Head of caudate nucleus (tissue), 42 donors: ENCODE data around the gene DRAXIN.

Experiments
- DNase-seq, 42 donors: peaks; one replicate each; pipeline versions ENCODE4 v3.0.0 to v3.0.0-alpha.2; 2020 to 2021; ENCODE audit warnings: mixed read lengths in 7 of 42
- intact Hi-C: fragments of 100-400 bp; cut with DNase I; formaldehyde crosslinking; loops from one replicate; pipeline ENCODE4 v1.15.0; 2022

DRAXIN gene

DNA sequence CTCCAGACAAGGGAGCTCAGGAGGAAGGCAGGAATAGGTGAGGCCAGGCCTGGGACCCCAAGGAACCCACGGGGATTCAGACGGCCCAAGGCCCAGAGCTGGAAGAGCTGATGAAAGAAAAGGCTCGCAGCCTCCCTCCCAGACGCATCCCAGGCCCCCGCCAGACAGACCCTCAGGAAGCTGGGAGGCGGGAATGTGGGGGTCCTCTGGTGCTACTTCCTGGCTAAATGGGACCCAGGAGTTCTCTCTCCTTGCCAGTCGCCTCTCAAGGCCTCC, 37.7 kb upstream of the DRAXIN start:
- intact Hi-C loops, result loop anchor here (5.0 to 10.0 kb wide), 2 partner anchors 64 to 151 kb away; partner anchors contain the start of genes CLCN6 and MTHFR
- no peak for DNase-seq

DNA sequence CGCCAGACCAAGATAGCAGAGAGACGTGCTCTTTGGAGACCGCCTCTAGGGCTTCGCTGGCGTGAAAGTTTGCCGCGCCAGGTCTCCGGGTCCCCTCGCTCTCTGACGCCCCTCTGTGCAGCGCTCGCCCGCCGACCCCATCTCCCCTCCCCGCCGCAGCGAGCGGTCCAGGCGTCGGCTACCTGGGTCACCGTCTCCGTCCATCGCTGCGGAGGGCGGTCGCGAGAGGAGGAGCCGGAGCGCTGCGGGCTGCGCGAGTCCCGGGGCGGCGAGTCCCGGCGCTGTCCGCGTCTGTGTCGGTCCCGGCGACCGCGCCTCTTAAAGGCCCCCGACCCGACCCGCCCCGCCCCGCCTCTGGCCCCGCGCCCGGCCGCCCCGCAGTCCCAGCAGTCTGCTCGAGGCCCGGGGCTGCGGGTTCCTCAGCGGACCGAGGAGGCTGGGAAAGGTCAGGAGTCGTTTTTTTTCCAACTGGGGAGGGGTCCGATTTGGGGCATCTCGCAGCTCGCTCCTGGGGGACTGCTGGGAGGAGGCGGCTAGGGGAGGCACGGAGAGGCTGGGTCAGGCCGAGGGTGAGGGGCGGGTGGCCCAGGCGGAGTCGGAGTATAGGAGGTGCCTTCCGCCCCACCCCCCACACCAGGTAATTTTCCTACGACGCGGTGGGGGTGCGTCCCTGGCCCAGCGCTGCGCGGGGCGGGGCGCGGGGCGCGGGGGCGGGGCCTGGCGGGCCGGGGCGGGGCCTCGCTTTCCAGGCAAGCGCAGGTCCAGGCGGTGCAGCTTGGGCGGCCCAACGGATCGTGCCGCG, 37.2 kb upstream of the DRAXIN start, which contains the start of the genes FBXO2 and FBXO44:
Gene FBXO2 (minus strand): TSS at position 293 of the 802 bp plus-strand sequence. CDS start 89 bp downstream, at position 204.
Gene FBXO44 (plus strand): TSS at position 741 of the 802 bp plus-strand sequence. CDS start 959 bp downstream, outside the sequence.
- DNase-seq, result peak in 41 of 42 donors; percentile 36 to 85 (median 70)
- intact Hi-C loops, result loop anchor here (5.0 to 10.0 kb wide), 2 partner anchors 63 to 150 kb away; partner anchors contain the start of genes CLCN6 and MTHFR

DNA sequence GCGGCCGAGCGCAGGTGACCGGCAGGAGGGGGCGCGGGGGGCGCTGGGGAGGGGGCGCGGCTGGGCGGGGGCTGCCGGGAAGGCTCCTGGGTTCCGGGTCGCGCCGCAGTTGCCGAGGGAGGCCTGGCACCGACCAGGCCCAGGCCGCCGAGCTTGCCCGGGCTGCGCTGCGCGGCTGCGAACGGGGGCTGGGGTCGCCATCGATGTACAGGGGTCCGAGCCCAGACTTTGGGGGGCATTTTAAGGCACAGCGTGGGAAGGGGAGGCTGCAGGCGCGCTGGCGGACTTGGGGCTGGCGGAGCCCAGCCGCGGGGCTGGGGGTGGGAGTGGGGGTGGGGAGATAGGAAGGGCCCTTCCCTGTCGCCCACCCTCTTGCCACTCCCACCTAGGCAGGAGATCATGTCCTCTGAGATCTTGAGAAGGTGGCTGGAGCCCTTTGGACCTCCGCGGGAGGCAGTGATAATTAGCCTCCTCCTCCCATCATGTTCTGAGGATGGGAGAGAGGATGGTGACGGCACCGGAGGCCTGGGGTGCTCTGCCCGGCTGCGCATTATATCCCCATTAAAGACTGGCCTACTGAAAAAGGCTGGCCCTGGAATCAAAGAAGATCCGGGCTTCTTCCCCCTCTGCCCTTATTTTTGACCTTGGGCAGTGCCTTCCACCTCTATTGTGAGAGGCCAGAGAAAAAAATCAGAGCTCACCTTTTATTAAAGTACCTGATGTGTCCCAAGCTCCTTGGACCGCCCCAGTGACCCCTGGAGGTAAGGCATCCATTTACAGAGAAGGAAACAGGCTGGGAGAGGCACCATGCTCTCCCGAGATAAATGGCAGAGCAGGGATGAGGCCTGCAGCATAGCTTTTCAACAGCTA, 36.3 kb upstream of the DRAXIN start:
- intact Hi-C loops, result loop anchor here (5.0 to 10.0 kb wide), 2 partner anchors 62 to 150 kb away; partner anchors contain the start of genes CLCN6 and MTHFR
- DNase-seq, result no peak

DNA sequence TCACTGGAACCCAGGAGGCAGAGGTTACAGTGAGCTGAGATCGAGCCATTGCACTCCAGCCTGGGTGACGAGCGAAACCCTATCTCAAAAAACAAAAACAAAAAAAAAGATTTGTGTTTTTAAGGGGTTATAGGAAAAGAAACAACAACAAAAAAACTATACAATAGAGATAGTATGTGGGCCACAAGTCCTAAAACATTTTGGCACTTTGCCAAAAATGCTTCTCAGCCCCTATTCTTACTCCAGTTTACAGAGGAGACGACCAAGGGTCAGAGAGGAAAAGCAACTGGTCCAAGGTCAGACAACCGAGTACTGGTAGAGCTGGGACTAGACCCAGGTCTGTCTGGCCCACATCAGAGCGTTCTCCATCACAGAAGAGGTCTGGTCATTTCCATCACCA, 33.9 kb upstream of the DRAXIN start:
- no peak for DNase-seq
- intact Hi-C loops, result loop anchor here (10.0 kb wide), 1 partner anchor 147 kb away; the partner anchor contains the start of genes CLCN6 and MTHFR

DNA sequence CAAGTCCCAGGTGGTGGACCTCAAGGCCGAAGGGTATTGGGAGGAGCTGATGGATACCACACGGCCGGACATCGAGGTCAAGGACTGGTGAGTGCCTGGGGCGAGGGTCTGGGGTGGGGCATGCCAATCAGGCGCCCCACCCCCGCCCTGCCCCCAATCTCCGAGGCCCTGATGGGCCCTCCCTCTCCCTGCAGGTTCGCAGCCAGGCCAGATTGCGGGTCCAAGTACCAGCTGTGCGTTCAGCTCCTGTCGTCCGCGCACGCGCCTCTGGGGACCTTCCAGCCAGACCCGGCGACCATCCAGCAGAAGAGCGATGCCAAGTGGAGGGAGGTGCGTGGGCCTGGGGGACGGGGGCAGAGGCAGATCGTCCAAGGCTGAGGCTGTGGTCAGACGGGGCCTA, 33.0 kb upstream of the DRAXIN start:
- DNase-seq, result no peak
- intact Hi-C loops, result loop anchor here (10.0 kb wide), 1 partner anchor 146 kb away; the partner anchor contains the start of genes CLCN6 and MTHFR

DNA sequence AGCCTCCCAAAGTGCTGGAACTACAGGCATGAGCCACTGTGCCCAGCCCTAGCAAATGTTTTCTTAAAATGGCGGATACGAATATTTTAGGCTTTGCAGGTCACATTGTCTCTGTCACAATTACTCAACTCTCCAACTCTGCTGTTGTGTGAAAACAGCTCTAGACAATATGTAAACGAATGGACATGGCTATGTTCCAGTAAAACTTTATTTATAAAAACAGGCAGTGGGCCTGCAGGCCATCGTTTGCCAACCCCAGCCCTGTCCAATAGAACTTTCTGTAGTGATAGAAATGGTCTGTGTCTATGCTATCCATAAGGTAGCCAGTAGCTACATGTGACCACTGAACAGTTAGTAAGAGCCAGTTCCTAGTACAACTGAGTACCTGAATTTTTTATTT, 31.8 kb upstream of the DRAXIN start:
- DNase-seq, result no peak
- intact Hi-C loops, result loop anchor here (10.0 kb wide), 1 partner anchor 145 kb away; the partner anchor contains the start of genes CLCN6 and MTHFR

DNA sequence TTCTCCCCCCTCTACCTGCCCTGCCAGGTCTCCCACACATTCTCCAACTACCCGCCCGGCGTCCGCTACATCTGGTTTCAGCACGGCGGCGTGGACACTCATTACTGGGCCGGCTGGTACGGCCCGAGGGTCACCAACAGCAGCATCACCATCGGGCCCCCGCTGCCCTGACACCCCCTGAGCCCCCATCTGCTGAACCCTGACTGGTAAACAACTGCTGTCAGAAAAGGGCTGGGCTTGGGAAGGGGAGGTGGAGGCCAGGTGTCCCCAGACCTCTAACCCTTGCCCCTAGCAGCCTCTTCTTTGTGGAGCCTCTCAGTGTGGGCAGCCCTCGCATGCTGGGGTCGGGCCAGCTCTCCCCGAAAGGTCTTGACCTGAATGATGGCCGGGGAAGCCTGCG, 30.4 kb upstream of the DRAXIN start:
- no peak for DNase-seq
- intact Hi-C loops, result no loop called here

DNA sequence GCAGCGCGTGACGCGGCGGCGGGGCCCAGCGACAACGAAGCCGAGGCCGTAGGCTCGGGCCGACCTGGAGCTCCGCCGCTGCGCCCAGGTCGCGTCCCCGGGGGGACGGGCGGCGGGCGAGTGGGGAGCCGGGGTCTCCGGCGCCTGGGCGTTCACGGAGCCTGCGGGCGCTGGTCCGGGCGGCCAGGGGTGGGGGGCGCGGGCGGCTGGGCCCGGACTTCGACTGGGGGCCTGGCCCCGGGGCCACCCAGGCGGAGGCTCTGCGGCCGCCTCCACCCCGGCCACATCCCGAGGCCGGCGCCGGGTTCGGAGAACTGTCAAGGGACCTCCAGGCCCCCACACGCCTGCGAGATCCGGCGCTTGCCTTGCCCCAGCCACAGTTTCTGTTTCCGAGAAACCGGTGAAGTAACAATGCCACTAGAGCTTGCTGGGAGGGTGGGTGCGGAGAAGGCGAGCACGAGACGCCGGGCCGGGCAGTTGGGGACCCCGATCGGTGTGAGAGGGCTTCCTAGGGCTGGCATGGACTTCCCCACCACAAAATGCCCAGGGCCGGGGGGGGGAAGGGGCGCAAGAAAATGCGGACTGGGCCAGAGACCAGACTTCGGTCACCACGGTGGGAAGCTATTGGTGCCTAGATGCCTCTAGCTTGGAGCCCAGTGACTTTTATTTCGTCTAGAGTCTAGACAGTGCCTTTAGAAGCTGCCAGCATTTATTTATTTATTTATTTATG, 27.0 kb upstream of the DRAXIN start:
- DNase-seq, result peak in 16 of 42 donors; percentile 28 to 70 (median 43)

DNA sequence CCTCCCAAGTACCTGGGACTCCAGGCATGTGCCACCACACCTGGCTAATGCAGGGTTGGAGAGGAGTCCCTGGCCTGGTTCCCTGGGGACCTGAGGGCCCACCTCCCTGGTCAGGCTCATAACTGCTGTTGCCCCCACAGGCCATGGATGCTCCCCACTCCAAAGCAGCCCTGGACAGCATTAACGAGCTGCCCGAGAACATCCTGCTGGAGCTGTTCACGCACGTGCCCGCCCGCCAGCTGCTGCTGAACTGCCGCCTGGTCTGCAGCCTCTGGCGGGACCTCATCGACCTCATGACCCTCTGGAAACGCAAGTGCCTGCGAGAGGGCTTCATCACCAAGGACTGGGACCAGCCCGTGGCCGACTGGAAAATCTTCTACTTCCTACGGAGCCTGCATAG, 23.0 kb upstream of the DRAXIN start:
- no peak for DNase-seq
- intact Hi-C loops, result no loop called here

More for the DNA sequence above, 27.0 kb upstream of the DRAXIN start:
- intact Hi-C loops, result no loop called here

DNA sequence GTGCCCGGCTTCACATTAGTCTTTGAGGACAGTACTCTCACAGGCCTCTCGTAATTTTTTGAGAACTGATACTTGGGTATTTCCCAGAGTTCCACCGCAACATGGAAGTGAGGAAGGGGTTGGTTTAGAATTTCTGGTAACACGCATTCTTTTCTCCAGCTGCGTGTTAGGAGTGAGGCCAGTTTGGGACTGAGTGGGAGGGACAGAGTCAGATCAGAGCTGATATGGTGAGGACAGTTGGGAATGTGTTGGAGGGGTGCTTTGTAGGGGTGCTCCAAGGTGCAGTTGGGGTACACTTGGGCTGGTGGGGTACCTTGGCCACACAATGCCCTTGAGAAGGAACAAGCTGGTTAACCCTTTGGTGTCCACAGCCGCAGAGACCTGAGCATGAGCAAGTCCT, 20.8 kb upstream of the DRAXIN start:
- intact Hi-C loops, result no loop called here
- no peak for DNase-seq

DNA sequence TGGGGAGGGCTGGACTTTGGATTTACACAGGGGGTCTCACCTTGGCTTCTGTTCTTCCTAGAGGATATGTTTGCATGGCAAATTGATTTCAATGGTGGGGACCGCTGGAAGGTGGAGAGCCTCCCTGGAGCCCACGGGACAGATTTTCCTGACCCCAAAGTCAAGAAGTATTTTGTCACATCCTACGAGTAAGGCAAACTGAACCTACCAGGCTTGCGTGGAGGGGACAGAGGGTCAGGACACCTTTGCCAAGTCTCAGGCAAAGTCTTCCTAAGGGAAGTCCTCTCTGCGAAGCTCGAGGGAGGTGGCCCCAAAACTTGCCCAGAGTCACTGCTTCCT, 20.3 kb upstream of the DRAXIN start:
- no peak for DNase-seq
- intact Hi-C loops, result no loop called here

DNA sequence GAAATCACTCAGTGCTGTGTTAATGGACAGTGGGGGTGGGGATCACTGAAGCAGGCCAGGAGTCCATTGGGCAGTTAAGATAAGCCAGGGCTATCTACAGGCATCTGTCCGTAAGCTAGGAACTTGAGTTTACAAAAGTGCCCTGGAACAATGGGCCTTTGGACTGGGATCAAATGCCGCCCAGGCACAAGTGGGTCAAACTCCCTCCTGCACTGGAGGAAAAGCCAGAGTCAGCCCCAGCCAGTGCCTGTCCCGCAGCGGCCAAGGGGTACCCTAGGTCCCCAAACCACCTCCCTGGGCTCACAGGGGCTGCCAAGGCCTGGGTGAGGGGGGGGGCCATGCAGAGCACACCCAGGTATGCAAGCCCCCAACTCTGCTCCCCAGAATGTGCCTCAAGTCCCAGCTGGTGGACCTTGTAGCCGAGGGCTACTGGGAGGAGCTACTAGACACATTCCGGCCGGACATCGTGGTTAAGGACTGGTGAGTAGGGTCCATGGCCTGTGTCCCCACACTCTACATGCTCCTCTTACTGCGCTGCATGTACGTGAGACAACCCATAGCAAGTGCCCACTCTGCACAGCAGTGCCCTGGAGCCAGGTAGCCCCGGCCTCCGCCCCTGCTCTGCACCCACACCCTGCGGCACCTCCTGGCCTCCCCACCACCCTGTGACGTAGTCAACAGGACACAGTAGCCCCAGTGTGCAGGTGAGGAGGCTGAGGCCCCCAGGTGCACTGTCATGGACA, 19.8 kb upstream of the DRAXIN start:
- intact Hi-C loops, result no loop called here
- DNase-seq, result no peak

DNA sequence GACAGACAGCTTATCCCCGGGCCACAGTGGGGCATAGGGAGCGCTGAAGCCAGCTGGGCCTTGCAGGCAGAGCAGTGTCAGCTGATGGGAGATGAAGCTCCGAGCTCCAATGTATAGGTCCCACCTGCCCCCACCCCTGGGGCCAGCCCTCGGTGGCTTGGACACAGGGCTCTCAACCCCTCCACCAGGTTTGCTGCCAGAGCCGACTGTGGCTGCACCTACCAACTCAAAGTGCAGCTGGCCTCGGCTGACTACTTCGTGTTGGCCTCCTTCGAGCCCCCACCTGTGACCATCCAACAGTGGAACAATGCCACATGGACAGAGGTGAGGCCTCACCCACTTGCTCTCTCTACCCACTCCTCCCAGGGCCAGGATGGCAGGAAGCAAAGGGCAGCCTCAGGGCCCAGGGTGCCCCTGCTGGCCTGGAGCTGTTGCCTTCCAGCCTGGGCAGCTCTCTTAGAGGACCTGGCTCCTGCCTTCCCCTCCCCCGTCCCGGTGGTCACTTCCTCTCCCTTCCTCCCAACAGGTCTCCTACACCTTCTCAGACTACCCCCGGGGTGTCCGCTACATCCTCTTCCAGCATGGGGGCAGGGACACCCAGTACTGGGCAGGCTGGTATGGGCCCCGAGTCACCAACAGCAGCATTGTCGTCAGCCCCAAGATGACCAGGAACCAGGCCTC, 18.3 kb upstream of the DRAXIN start:
- intact Hi-C loops, result no loop called here
- DNase-seq, result no peak

DNA sequence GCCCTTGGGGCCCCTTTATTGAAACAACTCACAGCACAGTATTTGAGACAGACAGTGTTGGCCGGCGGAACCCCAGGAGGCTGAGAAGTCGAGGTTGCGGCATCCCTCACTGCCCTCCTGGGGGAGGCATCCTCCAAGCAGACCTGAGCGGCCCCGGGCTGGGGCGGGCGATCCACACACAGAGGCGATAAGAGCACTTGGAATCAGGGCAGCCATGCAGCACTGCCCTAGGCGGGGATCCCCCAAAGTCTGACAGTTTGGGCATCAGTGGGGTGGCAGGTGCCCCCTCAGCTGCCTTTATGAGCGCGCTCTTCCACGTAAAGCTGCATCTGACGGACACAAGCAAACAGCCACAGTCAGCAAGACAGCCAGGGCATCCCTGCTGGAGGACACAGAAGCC, 17.0 kb upstream of the DRAXIN start:
- no peak for DNase-seq
- intact Hi-C loops, result no loop called here

DNA sequence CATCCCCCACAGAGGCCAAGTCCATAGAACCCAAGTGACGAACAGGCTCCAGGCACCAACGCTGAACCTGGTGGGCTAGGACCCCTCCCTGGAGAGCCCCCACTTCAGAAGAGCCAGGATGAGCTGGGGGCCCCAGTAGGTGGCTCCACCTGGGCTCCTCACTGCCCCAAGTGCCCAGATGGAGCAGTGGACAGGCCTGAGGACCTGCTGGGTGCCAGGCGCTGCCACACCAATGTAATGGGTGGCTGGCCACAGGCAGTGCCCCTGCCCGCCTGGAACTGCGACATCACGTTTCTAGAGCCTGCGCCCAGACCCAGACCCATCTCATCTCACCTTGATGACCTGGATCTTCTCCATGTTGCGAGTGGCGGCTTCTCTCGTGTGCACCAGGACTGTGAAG, 16.2 kb upstream of the DRAXIN start:
- no peak for DNase-seq
- intact Hi-C loops, result no loop called here

DNA sequence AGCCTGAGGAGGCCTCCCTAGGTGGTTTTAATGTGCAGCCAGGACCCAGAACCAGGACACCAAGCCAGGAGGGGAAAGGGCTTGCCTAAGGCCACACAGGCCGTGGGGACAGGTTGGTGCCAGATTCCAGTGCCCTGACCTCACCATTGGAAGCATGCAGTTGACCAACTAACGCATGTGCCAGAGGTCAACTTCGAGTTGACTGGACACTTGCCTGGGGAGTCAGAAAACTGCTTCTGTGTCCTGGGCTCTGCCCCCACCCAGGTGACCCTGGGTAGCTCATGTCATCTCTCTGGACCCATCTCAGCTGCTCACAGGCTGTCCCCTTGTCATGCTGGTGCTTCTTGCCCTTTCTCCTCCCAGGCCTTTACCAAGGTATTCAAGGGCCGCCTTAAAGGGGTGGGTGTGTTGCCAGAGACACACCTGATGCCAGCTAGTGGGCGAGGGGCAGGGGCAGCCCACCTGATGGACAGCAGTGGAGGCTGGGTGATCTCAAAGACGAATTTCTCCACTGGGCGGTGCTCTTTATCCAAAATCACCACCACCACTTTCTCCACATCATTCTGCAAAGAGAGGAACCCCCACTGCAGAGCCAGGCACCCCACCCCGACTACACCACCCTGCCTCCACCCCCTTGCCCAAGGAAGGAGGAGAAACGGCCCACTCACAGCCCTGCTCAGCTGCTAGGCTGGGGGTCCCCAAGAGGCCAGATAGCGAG, 15.0 kb upstream of the DRAXIN start:
- intact Hi-C loops, result no loop called here
- no peak for DNase-seq

DNA sequence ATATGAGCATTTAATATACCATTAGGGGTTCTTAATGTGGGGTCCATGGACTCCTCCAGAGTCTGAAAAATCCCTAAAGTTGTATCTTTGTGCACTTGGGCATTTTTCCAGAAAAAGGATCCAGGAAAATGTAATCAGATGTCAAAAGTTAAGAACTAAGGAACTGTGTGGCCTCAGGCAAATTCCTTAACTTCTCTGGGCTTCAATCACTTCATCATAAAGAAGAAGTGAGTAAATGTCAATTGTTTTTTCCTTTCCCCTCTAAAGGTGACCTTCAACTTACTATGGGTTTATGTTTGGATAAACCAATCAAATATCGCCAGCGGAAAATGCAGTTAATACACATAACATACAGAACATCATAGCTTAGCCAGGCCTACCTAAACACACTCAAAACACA, 13.1 kb upstream of the DRAXIN start:
- no peak for DNase-seq
- intact Hi-C loops, result no loop called here
